Measurements from ENCODE around the gene SEMA3G. TPM values are rescaled to one million over a fixed set of nuclear protein-coding genes. Genes with fewer than 3 reads are reported as not detected.

Gene SEMA3G
- polyA plus RNA-seq, 1 donor = 19.1 TPM

- no peak for DNase-seq
Observed at GRCh38 chr3:52454250-52454937, 9.5 kb upstream of the SEMA3G start.

DNA sequence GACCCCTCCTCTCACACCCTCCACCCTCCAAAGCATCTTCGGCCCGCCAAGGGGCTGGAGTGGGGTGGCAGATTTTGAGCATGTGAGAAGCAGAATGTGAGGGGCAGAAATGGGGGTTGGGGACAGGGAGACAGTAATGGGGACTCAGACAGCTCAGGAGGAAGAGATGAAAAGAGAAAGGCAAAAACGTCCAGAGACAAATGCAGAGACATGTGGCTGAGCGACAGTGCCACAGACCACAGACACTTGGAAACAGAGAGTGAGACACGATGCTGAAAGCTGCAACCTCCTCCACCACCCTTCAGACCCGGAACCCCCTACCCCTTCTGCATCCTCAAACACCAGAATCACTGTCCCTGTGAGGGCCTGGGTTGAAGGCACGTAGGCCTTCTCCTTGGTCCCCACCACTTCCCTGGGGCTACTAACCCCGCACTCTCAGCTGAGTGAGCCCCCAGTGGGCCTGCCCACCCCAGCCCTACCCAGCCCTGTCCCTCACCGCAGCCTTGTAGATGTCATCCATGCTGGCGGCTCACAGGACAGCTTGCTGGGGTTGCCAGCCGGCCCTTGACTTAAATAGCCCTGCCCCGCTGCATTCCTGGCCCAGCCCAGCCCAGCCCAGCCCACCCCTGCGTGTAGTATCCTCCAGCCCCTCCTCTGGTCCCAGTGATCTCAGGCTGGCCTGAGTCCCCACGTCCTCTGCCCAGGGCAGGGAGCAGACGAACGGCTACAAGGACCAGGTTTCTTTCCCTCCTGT, 8.8 kb upstream of the SEMA3G start, which contains the start of gene TNNC1:
Gene TNNC1, minus strand, starts transcription at position 546 of the 754 bp plus-strand sequence. Its CDS starts 26 bp downstream, at position 520.
- no peak for DNase-seq

DNA sequence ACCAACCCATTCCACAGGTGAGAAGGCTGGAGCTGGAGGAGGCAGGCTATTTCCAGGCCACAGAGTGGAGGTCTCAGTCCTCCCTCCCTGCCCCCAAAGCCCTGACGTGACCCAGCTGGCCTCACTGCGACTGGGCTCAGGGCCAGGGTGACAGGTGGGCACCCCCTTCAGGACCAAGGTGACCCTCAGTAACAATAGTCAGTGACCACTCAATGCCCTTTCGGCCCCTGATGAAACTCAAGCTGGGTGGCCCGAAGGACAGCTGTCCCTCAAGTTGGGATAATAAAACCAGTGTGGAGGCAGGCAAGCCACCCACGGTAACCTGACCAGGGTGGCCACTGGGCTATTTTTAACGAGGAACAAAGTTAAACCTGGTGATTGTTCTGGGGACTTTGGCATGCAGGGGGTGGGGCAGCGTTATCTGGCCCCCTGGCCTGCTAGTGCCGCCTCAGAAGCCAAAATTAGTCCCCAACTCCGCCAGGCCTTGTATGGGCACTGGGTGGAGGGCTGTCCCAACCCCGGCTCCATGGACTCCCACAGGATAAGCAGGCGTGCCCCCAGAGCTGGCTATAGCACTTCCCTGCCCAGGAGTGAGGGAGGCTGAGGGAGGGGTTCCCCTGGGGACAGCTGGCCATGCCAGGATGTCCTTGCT, 7.8 kb upstream of the SEMA3G start:
- DNase-seq = no peak

DNA sequence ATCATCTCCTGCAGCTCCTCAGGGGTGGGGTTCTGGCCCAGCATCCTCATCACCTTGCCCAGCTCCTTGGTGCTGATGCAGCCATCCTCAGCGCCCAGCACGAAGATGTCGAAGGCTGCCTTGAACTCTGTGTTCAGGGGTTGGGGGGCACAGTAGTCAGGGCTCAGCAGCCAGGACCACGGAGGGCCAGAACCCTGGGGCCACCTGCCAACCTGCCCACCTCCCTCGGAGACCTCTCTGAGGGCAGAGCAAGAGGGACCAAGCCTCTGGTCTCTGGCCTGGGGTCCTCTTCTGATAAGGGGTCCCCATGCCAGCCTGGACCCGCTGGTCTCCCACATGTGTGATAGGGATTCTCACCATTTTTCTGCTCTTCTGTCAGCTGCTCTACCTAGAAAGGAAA, 7.2 kb upstream of the SEMA3G start:
- no peak for DNase-seq

GRCh38 chr3:52451237-52452083, 6.6 kb upstream of the SEMA3G start:
- no peak for DNase-seq

- no peak for DNase-seq
Observed at GRCh38 chr3:52450489-52451236, 5.8 kb upstream of the SEMA3G start.

DNA sequence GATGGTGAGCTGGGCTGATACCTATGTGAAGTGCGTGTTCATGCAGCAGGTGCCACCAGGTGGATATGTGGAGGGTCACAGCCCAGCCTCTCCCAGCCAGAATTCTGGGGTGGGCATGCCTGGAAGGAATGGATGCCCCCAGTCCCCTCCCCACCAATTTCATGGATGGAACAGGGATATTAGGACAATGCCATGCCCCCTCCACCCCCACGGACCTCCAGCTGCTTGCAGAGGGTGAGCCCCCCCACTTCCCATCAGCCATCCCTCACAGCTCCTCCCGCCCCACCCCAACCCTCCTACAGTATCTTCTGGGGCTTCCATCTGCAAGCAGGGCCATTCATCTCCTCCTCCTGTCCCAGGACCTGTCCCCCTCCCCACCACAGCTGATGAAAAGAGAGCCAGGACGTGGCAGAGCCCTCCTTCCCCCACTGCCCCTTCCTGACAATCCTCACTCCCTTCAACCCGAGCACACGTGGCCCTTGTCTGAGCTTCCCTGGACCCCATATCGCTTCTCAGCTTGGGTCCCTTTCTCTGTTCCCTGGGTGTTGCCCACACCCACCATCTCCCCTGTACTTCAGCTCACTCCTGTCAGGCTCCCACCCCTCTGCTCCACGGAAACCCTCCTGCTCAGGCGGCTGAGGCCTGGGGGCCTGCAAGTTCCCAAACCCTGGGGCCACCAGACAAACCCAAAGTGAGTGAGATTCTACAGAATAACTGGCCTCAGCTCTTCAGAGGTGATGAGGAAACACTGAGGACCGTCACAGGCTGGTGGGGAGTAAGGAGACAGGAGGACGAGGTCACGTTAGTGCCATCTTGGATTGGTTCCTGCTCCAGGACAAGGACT, 2.8 kb upstream of the SEMA3G start:
- no peak for DNase-seq

DNA sequence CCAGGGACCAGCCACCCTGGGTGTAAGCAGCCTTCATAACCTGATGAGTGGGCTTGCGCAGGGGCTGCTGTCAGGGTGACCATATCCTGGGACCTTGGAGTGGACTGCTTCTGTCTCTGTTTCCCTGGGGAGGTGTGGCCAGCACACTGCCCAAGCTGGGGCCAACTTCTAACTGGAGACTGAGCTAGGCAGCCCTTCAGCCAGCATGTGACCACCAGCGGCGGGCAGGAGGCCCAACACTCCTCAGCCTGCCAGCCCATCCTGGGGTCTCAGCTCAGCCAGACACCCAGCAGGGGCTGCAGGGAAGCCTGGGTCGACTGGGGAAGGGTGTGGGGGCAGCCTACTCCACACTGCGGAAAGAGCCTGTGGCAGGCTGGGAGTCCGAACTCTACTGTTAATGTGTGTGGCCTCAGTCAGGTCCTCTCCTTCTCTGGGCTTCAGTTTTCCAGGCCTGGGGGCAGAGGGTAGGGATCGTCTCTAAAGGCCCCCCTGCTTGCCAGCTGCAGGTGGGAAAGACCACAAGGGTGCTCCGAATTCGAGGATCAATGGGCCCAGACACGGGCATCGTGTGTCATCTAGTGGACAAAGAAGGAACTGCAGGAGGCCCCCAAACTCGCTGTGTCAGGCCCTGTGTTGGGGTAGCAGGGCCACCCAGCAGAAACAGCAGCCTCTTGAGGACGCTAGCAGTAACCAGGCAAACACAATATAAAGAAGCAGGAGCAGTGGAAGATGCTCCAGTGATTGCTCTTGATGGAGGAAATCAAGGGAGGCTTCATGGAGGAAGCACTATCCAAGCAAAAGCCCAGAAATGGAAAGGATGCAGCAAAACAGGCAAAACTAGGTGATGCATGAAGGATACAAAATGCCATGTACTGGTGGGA, 2.0 kb upstream of the SEMA3G start:
- DNase-seq = no peak

DNA sequence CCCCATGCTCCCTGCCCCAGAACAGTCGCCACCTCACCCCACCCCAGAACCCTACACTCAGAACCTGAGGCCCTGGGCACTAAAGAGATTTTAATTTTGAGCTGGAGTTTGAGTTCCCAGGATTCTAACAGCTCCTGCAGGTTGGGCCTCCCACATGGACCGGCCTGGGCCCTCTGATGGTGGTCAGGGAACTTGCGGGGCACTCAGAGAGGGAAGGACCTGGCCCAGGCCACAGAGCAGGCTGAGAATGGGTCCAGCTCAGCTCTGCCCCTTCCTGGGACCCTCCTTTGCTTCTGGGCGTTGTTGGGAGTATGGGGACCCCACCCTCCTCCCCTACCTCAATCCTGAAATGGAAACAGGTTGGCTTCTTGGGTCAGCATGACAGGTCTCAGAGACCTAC, 1.1 kb upstream of the SEMA3G start:
- DNase-seq = no peak

GRCh38 chr3:52443791-52444687, 864 bp downstream of the SEMA3G start:
- no peak for DNase-seq

- DNase-seq = no peak
Observed at GRCh38 chr3:52443268-52443610, 1.7 kb downstream of the SEMA3G start.

DNA sequence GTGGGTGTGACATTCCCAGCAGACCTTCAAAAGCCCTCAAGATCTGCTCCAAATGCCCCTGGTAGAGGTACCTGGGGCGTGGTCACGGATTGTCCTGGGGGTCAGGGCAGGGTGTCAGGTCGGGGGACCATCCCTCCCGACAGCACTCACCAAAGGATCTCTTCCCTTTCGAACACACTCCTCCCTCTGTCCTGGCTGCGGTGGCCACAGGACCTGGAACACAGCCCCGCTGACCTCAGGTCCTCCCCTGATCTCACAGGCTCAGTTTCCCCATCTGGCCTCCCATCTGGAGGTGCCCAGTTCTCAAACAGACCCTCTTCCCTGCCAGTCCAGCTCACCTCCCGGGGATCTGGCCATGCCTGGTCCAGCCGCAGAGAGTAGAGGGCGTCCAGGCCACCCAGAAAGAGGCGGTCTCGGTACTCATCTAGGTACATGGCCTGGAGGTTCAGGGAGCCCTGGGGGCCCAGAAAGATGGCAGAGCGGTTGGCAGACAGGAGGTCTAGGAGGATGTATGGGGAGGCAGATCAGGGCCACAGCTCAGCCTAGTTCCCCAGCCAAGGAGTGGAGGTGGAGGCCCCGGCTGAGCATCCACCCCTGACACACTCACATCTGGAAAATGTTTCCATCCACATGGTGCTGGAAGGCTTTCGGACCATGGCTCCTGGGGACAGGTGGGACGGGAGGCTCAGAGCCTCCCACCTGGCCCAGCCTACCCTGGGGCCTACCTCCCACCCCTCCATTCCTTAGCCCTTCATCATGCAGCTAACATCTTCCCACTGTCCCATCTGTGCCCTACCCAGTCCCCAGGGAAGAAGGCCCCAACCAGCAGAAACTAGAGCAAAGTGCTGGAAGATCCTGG, 2.3 kb downstream of the SEMA3G start:
- no peak for DNase-seq

- DNase-seq = no peak
Observed at GRCh38 chr3:52441772-52442332, 3.1 kb downstream of the SEMA3G start.

GRCh38 chr3:52441091-52441771, 3.7 kb downstream of the SEMA3G start:
- no peak for DNase-seq

DNA sequence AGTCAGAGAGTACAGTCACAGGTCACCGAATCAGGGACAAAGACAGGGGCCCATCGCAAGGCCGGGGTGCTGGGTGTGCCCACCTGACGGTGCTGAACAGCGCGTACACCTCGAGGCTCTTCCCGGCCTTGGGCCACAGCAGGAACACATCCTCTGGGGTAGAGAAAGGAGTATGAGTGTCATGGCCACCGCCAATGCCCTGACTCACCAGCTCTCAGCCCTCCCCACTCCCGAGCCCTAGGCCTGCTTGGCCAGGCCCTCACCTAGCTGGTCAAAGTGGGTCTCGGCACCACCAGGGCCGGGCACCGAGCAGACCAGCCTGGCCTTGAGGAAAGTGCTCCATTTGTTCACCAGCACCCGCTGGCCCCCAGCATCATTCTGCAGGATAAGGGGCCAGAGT, 4.2 kb downstream of the SEMA3G start:
- DNase-seq = no peak

- DNase-seq = no peak
Observed at GRCh38 chr3:52440249-52440551, 4.7 kb downstream of the SEMA3G start.
